HG03457 (cell line): ENCODE data around the gene OGG1.
A peak's percentile ranks its signal among the peaks of the same experiment; 100 is the strongest.

Experiments
- ATAC-seq: cut with Tn5 transposase; IDR thresholded peaks from one replicate; pipeline ENCODE4 v1.9.1; 2021; ENCODE audit warnings: moderate number of reproducible peaks; ENCODE audit not compliant: unreplicated experiment

Gene OGG1

GRCh38 chr3:9781978-9782603 is 32.3 kb downstream of the OGG1 start:
- ATAC-seq: no peak

GRCh38 chr3:9782770-9783169 is 33.0 kb downstream of the OGG1 start:
- no peak for ATAC-seq

- ATAC-seq: no peak
Observed at GRCh38 chr3:9783954-9784353, 34.2 kb downstream of the OGG1 start.

GRCh38 chr3:9784965-9785364 is 35.2 kb downstream of the OGG1 start:
- no peak for ATAC-seq

GRCh38 chr3:9785602-9786001 is 35.9 kb downstream of the OGG1 start:
- ATAC-seq: no peak

- ATAC-seq: no peak
Observed at GRCh38 chr3:9786209-9786739, 36.5 kb downstream of the OGG1 start.

GRCh38 chr3:9786825-9787669 is 37.3 kb downstream of the OGG1 start:
- ATAC-seq: no peak

- ATAC-seq: no peak
Observed at GRCh38 chr3:9787714-9788113, 38.0 kb downstream of the OGG1 start.

- no peak for ATAC-seq
Observed at GRCh38 chr3:9791127-9791526, 41.4 kb downstream of the OGG1 start.

- ATAC-seq: no peak
Observed at GRCh38 chr3:9791790-9792404, 42.1 kb downstream of the OGG1 start.

- peak; percentile 62 for ATAC-seq
Observed at GRCh38 chr3:9792405-9793160, 42.8 kb downstream of the OGG1 start, which contains the start of the genes ARPC4 and TADA3. ARPC4 (plus strand) TSS chr3:9793082; CDS start chr3:9793122, 40 bp downstream. TADA3 (minus strand) TSS chr3:9792473; CDS start chr3:9791466, 1,007 bp downstream.

GRCh38 chr3:9793161-9793781 is 43.5 kb downstream of the OGG1 start:
- ATAC-seq: no peak

GRCh38 chr3:9794400-9794799 is 44.6 kb downstream of the OGG1 start:
- no peak for ATAC-seq

- no peak for ATAC-seq
Observed at GRCh38 chr3:9795207-9795606, 45.5 kb downstream of the OGG1 start.

- ATAC-seq: no peak
Observed at GRCh38 chr3:9797196-9797945, 47.6 kb downstream of the OGG1 start.

- ATAC-seq: no peak
Observed at GRCh38 chr3:9800529-9800928, 50.8 kb downstream of the OGG1 start.

GRCh38 chr3:9803494-9803893 is 53.7 kb downstream of the OGG1 start:
- ATAC-seq: no peak

- ATAC-seq: no peak
Observed at GRCh38 chr3:9804996-9805395, 55.2 kb downstream of the OGG1 start.

GRCh38 chr3:9806137-9806536 is 56.4 kb downstream of the OGG1 start:
- no peak for ATAC-seq
